ENCODE data around the gene MMP14.
"Not testable (repeated sequence)": the region's sequence is repeated elsewhere in the genome, so short reads cannot be mapped to it uniquely, and the experiment has no call there.

Gene MMP14

DNA sequence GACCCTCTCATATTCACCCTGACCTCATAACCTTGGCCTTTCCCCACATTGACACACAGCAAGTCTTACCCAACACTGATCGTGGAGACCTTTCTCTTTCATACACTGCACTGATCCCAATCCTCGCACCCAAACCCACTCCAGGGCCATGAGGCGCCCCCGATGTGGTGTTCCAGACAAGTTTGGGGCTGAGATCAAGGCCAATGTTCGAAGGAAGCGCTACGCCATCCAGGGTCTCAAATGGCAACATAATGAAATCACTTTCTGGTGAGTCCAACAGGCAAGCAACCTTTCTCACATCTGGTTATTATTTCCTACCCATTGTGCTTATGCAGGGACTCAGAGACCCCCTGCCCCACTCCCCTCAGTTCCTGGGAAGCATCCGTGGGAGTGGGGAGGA is 5.4 kb downstream of the MMP14 start:
- no peak for DNase-seq (ENCODE audit: low read depth in 3 of 3, low spot score in 1 of 3)

DNA sequence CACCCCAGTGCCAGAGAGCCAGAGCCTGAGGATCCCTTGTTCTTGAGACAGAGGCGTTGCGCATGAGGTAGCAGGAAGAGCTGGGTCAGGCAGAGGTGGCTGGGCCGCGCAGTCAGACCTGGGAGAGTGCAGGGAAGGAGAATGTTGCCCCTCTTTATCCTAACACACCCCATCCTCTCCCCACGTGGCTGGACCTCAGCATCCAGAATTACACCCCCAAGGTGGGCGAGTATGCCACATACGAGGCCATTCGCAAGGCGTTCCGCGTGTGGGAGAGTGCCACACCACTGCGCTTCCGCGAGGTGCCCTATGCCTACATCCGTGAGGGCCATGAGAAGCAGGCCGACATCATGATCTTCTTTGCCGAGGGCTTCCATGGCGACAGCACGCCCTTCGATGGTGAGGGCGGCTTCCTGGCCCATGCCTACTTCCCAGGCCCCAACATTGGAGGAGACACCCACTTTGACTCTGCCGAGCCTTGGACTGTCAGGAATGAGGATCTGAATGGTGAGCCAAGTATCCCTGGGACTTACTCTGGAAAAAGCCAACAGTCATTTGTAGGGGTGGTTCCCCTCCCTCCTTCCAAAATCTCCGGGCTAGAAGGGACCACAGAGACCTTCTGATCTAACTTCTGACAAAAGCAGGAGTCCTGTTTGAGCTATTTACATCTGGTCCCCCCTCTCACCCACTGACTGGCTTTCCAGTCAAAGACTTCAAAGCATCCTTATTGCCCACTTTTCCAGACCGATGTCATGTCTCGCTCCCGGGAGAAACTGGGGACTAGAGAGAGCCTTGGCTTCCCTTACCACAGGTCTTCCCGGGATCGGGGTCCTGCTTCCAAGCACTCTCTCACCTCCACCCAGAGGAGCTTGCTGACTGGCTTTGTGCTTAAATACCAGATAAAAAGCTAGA is 6.1 kb downstream of the MMP14 start:
- no peak for DNase-seq (ENCODE audit: low read depth in 3 of 3, low spot score in 1 of 3)

DNA sequence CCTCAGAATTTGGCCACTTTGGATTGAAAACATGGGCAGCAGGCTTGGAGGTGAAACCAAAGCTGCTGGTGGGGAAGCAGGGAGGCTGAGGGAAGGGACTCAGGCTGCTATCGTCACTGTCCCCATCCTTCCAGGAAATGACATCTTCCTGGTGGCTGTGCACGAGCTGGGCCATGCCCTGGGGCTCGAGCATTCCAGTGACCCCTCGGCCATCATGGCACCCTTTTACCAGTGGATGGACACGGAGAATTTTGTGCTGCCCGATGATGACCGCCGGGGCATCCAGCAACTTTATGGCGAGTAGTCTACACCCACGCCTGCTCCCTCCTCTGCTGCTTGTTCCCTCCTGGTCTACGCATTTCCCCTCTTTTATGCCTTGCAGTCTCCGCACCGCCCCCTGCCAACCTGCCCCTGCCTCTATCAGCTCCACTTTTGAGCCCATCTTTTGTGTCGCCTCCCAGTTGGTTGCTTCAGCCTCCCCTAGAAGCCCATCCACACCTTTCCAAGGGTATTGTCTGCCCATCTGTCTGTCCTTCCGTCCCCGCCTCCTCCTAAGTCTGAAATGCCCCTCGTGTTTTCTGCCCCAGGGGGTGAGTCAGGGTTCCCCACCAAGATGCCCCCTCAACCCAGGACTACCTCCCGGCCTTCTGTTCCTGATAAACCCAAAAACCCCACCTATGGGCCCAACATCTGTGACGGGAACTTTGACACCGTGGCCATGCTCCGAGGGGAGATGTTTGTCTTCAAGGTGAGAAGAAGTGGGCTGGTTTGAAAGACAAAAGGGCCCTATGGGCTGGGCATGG is 6.9 kb downstream of the MMP14 start:
- DNase-seq (ENCODE audit: low read depth in 3 of 3, low spot score in 1 of 3) = no peak

DNA sequence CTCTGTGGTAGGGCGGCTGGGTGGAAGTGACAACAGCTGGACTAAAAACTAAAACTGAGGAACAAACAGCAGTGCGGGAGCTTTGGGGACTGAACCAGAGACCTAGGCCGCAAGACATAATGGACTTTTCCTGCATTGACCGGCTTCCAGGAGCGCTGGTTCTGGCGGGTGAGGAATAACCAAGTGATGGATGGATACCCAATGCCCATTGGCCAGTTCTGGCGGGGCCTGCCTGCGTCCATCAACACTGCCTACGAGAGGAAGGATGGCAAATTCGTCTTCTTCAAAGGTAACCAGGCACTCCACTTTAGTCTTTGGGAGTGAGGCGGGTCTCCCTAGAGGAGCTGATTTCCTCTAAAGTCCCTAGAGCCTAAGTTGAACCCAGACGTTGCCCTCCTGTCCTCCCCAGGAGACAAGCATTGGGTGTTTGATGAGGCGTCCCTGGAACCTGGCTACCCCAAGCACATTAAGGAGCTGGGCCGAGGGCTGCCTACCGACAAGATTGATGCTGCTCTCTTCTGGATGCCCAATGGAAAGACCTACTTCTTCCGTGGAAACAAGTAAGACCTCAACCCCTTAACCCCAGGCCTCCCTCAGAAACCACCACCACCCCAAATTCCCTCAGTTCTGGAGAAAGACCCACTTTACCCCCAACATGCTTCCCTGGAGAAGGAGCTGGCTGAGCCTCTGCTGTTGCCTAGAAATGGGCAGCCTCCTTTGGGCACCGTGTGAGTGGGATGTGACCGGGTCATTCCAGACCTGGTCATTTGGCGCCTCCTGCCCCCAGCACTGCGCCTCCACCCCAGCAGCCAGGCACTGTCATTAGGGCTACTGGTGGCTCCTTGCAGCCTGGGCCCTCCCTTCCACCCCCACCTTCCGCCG is 8.1 kb downstream of the MMP14 start:
- no peak for DNase-seq (ENCODE audit: low read depth in 3 of 3, low spot score in 1 of 3)

DNA sequence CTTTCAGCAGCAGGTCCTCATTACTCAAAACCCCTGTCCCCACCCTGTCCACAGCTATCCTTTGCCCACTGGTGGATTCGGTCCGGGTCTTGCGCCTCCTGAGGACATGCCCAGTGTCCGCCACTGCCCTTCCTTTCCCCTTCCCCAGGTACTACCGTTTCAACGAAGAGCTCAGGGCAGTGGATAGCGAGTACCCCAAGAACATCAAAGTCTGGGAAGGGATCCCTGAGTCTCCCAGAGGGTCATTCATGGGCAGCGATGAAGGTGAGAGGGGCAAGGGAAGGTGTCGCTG is 8.7 kb downstream of the MMP14 start:
- no peak for DNase-seq (ENCODE audit: low read depth in 3 of 3, low spot score in 1 of 3)

DNA sequence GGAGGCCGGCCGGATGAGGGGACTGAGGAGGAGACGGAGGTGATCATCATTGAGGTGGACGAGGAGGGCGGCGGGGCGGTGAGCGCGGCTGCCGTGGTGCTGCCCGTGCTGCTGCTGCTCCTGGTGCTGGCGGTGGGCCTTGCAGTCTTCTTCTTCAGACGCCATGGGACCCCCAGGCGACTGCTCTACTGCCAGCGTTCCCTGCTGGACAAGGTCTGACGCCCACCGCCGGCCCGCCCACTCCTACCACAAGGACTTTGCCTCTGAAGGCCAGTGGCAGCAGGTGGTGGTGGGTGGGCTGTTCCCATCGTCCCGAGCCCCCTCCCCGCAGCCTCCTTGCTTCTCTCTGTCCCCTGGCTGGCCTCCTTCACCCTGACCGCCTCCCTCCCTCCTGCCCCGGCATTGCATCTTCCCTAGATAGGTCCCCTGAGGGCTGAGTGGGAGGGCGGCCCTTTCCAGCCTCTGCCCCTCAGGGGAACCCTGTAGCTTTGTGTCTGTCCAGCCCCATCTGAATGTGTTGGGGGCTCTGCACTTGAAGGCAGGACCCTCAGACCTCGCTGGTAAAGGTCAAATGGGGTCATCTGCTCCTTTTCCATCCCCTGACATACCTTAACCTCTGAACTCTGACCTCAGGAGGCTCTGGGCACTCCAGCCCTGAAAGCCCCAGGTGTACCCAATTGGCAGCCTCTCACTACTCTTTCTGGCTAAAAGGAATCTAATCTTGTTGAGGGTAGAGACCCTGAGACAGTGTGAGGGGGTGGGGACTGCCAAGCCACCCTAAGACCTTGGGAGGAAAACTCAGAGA is 9.6 kb downstream of the MMP14 start:
- no peak for DNase-seq (ENCODE audit: low read depth in 3 of 3, low spot score in 1 of 3)

DNA sequence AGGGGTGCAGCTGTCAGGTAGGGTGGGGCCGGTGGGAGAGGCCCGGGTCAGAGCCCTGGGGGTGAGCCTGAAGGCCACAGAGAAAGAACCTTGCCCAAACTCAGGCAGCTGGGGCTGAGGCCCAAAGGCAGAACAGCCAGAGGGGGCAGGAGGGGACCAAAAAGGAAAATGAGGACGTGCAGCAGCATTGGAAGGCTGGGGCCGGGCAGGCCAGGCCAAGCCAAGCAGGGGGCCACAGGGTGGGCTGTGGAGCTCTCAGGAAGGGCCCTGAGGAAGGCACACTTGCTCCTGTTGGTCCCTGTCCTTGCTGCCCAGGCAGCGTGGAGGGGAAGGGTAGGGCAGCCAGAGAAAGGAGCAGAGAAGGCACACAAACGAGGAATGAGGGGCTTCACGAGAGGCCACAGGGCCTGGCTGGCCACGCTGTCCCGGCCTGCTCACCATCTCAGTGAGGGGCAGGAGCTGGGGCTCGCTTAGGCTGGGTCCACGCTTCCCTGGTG is 10.5 kb downstream of the MMP14 start:
- no peak for DNase-seq (ENCODE audit: low read depth in 3 of 3, low spot score in 1 of 3)

DNA sequence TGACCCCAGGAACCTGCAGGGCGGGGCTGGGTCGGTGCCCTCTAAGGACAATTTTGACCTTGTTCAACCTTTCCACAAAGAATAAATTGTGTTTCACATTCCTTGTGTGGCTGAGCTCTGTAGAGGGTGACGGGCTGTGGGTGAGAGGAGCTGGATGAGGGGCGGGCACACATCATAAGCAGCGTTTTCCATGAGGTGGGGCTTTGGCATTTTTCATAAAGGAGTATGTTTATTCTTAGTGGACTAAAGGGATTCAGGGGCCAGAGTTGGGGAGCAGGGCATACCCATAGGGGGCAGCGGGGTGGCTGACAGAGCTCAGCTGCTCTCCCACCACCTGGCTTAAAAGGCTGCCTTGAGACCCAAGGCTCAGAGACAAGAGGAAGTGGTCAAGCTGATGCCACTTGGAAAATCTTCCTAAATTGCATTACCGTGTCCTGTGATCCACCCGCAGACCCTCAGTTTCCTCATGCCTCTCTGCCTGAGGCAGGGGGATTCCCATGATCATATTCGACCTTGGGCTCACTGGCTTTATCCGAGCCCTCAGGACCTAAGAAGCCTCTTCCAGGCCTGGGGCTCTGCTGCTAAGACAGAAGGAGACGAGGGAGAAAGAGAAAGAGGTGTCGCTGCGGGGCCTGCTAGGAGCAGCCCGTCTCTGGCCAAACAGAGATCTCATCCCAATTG is 11.4 kb downstream of the MMP14 start:
- no peak for DNase-seq (ENCODE audit: low read depth in 3 of 3, low spot score in 1 of 3)

DNA sequence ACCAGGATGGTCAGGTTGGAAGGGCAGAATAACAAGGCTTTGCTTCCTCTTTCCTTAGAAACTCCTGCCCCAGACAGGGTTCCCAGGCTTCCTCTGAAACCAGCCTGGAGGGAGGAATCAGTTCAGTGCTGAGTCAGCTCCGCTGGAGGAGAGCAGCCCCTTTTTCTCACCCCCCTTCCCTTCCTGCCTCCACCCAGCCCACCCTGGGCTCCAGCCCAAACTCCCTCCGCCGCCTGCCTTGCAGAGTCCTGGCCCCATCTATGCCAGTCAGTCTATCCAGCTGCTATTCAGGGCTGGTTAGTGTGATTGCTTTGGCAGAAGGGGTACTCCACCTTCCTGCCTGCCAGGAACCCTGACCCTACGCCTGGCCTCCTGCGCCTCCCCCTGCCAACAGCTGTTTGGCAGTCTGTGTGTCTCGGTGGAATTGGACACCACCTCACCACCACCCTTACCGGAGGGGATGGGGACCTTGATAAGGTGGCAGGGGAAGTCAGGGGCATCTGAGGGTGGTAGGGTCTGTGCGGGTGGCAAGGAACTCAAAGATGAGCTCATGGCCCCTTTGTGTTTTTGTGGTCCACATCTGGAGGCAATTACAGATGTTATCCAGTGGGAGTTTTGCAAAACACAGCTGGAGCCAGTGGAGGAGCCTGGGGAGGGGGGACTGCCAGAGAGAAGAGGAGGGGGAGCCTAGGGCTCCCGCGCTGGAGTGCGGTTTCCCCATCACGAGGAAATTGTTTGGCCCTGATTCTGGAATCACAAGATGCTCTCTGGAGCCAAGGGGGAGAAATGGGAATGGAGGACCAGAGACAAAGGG is 12.2 kb downstream of the MMP14 start:
- no peak for DNase-seq (ENCODE audit: low read depth in 3 of 3, low spot score in 1 of 3)

DNA sequence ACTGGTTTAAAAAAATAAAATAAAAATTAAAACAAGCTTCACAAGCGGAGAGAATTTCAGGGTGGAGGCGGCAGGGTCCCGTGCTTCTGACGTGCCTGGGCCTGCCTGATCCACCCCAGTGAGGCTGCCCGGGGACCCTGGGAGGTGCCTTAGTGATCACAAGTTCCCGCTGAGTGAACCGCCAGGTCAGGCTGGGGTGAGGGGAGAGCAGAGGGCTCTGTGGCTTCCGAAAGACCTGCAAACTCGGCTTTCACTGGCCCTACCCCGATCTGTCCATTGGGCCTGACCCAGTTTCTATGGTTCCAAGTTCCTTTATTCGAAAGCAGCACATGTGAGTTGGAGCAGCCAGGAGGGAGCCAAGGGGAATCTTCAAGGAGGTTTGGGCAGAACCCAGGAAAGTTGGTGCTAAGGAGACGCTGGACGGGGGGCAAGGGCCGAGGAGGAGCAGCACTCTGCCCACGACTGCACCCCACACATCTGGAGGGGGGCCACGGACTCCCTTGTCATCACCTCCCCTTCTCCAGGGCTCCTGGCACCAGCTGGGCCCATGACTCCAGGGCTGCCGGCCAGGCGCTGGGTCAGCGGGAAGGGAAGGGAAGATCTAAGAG is 12.9 kb downstream of the MMP14 start:
- no peak for DNase-seq (ENCODE audit: low read depth in 3 of 3, low spot score in 1 of 3)

DNA sequence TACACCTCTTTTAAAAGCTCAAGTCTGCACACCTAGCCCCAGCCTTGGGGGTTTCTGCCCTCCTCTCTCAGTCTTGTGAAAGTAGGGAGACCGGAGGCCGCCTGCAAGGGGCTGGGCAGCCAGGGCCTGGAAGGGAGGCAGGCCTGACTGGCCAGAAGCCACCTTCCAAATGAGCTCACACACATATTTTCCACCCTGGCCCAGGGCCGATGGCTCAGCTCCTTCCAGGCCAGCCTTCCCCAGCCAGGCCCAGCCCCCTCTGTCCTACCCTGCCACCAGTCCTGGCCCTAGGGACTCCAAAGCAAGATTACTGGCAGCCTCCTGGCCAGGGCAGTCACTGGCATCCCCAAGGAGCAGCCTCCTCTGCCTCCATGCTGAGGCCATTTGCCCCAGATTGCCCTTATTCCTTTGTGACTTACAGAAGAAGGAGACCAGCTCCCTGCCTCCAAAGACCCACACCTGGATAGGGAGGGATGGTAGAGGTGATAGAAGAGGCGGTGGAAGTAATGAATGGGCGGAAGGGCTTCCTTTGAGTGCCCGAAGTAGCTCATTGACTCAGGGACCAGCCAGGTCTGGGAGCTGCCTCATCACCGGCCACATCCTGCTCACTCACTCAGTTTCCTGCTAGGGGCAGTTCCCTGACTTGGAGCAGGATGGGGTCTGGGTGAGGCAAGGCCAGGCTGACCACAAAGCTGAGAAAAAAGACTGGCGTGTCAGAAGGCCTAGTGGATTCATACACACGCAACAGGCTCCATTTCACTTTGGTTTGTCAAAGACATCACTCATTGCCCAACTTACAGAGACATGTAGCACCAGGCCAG is 14.8 kb downstream of the MMP14 start:
- DNase-seq (ENCODE audit: low read depth in 3 of 3, low spot score in 1 of 3) = no peak

DNA sequence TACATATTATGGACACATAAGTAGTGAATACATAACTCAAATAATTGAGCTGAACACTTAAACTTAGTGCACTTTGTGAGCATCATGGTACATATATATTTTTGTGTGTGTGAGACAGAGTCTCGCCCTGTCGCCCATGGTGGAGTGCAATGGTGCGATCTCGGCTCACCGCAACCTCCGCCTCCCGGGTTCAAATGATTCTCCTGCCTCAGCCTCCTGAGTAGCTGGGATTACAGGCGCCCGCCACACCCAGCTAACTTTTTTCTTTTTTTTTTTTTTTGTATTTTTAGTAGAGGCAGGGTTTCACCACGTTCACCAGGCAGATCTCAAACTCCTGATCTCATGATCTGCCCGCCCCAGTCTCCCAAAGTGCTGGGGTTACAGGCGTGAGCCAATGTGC is 15.8 kb downstream of the MMP14 start:
- not testable (repeated sequence) for DNase-seq (ENCODE audit: low read depth in 3 of 3, low spot score in 1 of 3)

DNA sequence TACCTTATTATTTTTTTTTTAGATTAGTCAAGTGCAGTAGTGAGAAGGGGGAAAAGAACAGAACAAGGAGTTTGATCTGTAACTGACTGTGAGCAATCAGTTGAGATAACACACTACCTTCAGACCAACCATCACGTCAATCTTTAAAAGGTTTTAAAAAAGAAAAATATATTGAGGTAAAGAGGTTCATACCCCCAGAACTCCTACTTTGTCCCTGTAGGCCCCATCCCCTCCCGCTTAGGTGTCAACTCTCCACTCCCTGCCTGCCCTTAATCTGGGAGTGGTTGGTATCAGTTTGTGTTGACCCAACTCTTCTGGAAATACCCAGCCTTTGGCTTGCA is 16.2 kb downstream of the MMP14 start:
- no peak for DNase-seq (ENCODE audit: low read depth in 3 of 3, low spot score in 1 of 3)

DNA sequence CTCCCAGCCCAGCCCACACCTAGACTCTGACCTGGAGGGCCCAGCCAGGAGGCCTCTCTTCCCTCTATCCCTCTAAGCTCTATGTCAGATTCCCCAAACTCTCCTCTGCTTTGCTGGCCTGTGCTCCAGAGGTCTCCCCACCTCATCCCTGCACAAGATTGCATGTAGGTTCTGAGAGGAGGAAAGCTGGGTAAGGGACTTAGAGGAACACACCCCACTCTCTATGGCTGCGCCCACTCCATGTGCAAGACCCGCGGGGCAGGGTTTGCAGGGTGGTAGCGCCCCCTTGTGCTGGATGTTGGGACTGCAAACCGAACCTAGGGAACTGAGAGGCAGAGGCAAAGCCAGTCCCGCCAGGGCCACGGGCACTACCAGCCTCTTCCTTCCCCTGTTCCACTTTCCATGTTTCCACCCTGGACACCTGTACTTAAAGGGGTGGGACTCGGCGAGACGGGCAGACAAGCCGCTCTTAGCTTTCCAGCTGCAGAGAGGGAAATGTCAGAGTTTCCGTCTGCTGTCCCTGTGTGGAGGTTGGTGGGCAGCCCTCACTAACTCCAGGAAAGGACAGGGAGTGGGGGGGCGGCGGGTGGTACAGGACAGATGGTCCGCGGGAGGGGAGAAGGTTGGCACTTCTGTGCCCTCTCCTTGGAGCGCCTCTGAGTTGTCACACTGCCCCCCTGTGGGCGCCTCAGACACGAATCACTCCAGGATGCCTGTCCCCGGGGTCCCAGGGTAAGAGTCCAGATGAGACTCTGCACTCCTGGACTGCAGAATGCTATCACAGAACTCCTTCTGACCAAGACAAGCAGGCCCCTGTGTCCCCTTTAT is 16.8 kb downstream of the MMP14 start:
- peak; percentile 65 to 97 (median 85) for DNase-seq (ENCODE audit: low read depth in 3 of 3, low spot score in 1 of 3)

DNA sequence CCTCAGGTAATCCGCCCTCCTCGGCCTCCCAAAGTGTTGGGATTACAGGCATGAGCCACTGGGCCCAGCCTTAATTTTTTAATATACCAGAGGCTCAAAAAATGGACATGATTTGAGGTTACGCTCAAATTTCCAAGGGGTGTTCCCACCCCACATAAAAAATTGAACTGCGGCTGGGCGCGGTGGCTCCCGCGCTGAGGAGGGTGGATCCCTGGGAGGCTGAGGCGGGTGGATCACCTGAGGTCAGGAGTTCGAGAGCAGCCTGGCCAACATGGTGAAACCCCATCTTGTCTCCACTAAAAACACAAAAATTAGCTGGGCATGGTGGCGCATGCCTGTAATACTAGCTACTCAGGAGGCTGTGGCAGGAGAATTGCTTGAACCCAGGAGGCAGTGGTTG is 17.9 kb downstream of the MMP14 start:
- DNase-seq (ENCODE audit: low read depth in 3 of 3, low spot score in 1 of 3) = not testable (repeated sequence)

DNA sequence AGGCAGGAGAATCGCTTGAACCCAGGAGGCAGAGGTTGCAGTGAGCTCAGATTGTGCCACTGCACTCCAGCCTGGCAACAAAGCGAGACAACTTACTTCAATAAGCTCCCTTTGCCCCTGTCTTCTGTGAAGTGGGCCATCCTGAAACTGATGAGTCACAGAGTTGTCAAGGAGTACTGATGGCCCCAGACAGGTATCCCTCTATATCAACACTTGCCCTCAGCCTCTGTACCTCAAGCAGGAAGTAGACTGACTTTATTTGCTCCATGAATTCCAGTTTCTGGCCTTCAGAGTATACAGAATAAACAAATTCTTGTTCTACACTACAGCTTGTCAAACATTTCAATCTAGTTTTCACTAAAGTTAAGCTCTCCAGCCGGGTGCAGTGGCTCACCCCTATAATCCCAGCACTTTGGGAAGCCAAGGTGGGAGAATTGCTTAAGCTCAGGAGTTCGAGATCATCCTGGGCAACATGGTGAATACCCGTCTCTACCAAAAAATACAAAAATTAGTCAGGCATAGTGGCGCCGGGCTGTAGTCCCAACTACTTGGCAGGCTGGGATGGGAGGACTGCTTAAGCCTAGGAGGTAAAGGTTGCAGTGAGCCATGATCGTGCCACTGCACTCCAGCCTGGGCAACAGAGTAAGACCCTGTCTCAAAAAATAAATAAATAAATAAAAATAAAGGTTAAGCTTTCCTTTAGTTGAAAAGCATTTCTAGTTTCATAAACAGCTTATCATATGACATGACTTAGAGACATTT is 18.8 kb downstream of the MMP14 start:
- DNase-seq (ENCODE audit: low read depth in 3 of 3, low spot score in 1 of 3) = no peak

Measured in stimulated activated CD4-positive, alpha-beta T cell treated with anti-CD3 and anti-CD28 coated beads, TNF-alpha, amount 100 ng/mL, for 1 hour (primary cell).